ENCODE data around the gene RASSF7.
"Not testable (repeated sequence)": the region's sequence is repeated elsewhere in the genome, so short reads cannot be mapped to it uniquely, and the experiment has no call there.

RASSF7 gene, protein sequence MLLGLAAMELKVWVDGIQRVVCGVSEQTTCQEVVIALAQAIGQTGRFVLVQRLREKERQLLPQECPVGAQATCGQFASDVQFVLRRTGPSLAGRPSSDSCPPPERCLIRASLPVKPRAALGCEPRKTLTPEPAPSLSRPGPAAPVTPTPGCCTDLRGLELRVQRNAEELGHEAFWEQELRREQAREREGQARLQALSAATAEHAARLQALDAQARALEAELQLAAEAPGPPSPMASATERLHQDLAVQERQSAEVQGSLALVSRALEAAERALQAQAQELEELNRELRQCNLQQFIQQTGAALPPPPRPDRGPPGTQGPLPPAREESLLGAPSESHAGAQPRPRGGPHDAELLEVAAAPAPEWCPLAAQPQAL

GRCh38 chr11:560305-561147 lies at the start of gene RASSF7, which contains the start of gene LMNTD2:
Gene RASSF7 (plus strand): TSS chr11:560970. CDS start chr11:561769, 799 bp downstream.
Gene LMNTD2 (minus strand): TSS chr11:560738. CDS start chr11:560716, 22 bp downstream.
- intact Hi-C loops (cut with DNase I): loop anchor here (10.0 kb wide), 1 partner anchor 134 kb away; the partner anchor contains the start of genes DEAF1 and TMEM80
- DNase-seq: peak; percentile 74 to 96 (median 91)

DNA sequence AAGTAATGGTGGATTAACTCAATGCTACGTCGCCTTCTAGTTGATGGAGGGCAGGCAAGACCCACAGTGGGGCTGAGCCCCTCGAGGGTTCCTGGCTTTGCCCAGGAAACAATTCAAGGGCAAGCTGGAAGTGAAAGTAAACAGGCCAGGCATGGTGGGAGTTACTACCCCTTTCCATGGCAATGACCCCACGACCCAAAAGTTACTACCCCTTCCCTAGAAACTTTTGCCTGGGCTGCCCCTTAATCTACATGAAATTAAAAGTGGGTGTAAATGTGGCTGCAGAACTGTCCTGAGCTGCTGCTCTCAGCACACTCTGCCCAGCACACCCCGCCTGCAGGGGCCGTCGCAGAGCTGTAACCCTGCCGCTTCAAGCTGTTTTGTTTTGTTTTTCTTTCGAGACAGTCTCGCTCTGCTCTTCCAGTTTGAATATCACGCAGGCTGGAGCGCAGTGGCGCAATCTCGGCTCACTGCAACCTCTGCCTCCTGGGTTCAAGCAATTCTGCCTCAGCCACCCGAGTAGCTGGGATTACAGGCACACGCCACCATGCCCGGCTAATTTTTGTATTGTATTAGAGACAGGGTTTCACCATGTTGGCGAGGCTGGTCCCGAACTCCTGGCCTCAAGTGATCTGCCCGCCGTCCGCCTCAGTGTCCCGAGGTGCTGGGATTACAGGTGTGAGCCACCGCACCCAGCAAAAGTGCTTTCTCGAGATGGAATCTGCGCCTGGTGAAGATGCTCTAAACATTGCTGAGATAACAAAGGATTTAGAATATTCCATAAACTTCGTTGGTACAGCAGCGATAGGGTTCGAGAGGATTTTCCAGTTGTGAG lies 47.8 kb upstream of the RASSF7 start:
- intact Hi-C loops (cut with DNase I): no loop called here

DNA sequence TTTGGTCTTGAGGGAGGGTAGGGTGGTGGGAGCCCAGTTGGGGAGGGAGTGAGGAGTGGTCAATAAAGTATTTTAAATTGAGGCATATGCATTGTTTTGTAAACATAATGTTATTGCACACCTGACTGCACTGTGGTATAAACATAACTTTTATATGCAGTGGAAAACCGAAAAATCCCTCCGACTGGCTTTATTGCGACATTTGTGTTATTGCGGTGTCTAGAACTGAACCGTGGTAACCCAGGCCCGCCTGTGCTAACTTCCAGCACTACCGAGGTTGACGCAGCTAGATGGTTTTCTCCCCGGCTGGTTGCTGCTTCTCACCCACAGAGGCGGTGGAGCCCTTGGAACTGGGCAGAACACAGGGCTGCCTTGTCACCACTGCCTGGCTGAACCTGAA lies 46.2 kb upstream of the RASSF7 start:
- intact Hi-C loops (cut with DNase I): no loop called here
- no peak for DNase-seq

More for the DNA sequence above, 47.8 kb upstream of the RASSF7 start:
- no peak for DNase-seq

DNA sequence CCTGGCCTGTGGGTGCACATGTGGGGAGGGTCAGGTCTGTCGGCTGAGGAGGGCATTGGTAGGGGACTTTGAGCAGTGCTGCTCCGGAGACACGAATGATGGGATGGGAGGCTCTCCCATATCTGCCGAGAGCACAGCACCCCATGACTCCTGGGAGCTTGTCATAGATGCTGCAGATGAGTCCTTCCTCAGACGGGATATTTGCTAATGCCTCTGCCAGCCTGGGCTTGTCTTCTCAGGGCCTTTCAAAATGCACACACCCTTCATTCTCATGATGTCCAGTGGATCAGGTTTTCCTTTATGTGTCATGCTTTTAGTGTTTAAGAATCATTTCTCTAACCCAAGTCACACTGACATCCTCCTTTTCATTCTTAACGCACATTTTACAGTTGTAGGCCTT lies 45.6 kb upstream of the RASSF7 start:
- intact Hi-C loops (cut with DNase I): no loop called here
- no peak for DNase-seq

- intact Hi-C loops (cut with DNase I): no loop called here
- DNase-seq: no peak
These were observed 44.4 kb upstream of the RASSF7 start for GRCh38 chr11:516400-516799.

- not testable (repeated sequence) for DNase-seq
These were observed 43.7 kb upstream of the RASSF7 start for GRCh38 chr11:516918-517685.

GRCh38 chr11:518463-519202 lies 42.1 kb upstream of the RASSF7 start:
- peak; percentile 34 to 94 (median 79) for DNase-seq
- intact Hi-C loops (cut with DNase I): no loop called here

More at GRCh38 chr11:516918-517685, 43.7 kb upstream of the RASSF7 start:
- intact Hi-C loops (cut with DNase I): not testable (repeated sequence)

DNA sequence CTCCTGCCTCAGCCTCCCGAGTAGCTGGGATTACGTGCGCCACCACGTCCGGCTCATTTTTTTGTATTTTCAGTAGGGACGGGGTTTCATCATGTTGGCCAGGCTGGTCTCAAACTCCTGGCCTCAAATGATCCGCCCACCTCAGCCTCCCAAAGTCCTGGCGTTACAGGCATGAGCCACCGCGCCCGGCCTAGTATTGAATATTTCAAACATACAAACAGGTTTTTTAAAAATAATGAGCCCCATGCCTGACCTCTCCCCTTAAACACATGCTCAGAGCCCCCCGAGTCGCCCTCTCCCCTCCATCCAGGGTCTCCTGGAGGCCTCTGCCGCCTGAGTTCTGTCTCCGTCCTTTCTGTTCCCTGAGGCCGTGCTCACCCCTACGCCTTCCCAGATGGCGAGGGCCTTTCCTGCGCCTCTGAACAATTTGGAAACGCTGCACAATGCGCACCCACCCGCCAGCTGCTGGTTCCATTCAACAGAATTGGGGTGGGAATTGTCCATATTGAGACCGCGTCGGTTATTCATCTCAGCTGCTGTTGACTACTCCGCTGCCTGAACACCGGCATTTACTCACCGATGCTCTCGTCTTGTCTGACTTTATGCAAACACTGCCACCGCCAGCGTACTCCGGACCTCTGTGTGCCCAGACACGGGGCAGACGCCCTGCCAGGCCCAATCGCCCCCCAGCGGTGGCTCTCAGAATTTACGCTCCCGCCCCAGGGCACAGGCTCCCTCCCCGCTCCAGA lies 40.2 kb upstream of the RASSF7 start:
- intact Hi-C loops (cut with DNase I): no loop called here
- no peak for DNase-seq

DNA sequence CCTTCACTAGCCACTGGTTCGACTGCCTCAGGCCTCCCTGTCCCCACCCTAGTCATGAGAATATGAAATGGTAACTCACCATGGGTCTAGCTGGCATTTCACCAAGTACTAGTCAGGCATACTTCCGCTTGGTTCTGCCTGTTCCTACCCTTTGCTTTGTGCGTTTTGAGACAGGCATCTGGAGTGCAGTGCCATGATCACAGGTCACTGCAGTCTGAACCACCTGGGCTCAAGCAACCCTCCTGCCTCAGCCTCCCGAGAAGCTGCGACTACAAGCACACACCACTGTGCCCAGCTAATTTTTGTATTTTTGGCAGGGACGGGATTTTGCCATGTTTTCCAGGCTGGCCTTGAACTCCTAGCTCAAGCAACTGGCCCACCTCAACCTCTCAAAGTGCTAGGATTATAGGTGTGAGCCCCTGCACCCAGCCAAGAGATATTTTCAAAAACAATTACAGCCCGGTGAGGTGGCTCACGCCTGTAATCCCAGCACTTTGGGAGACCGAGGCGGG lies 39.5 kb upstream of the RASSF7 start:
- intact Hi-C loops (cut with DNase I): no loop called here
- DNase-seq: no peak

DNA sequence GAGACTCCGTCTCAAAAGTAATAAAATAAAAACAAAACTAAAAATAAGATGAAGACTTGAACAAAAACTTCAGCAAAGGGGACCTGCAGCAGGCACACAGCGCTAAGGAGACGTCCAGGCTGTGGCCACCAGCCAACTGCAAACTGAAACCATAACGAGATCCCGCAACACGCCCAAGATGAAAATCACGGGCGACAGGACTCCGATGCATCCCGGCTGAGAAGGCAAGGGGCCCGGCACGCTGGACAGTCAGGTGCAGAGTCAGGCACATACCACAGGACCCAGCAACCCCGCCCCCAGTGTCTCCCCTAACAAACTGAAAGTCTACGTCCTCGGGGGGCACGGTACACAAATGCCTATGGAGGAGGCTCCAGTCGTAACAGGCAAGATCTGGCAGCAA lies 34.6 kb upstream of the RASSF7 start:
- no peak for DNase-seq

GRCh38 chr11:528166-528814 lies 32.5 kb upstream of the RASSF7 start:
- intact Hi-C loops (cut with DNase I): no loop called here
- DNase-seq: no peak

More for the DNA sequence above, 34.6 kb upstream of the RASSF7 start:
- intact Hi-C loops (cut with DNase I): no loop called here

DNA sequence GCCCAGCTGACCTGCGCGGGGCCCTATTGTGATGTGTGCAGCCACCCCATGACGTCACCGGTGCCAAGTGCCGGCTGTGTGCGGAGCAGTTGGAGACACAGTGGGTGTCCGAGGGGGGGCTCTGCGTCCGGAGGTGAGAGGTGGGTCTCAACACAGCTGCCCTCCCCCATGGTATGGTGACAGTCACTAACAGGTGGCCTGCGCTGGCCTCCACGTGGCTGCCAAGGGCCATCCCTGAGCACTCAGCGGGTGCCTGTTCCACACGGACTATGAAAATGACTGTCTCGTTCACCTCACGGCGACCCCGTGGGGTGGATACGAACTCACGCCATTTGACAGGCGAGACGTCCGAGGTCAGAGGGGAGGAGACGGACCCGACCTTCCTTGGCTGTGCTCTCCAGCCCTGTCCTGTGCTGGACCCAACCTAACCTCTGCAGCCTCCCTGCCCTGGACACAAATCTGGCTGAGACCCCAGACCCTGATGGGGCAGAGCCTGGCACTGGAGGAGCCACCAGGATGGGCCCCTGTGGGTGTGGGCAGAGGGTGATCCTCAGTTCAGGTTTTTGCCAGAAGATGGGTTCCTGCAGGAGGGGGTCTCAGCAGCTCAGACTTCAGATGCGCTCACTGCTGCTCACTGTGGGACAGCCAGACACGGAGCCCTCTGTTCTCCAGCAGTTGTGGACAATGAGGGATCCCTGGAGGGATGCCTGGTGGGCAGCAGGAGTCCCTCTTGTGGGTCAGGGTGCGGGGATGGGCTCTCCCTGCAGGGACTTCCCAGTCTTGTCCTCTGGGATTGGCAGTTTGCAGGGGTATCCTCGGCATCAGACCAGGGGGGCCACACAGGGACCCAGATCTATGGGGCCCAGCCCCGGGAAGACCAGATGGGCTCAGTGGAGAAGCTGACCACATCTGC lies 31.7 kb upstream of the RASSF7 start:
- intact Hi-C loops (cut with DNase I): no loop called here
- DNase-seq: peak in 1 of 42 donors; percentile 3

GRCh38 chr11:529728-530411 lies 30.9 kb upstream of the RASSF7 start:
- peak in 1 of 42 donors; percentile 2 for DNase-seq
- intact Hi-C loops (cut with DNase I): no loop called here

- intact Hi-C loops (cut with DNase I): no loop called here
These were observed 29.6 kb upstream of the RASSF7 start for GRCh38 chr11:530960-531831.

More at GRCh38 chr11:530960-531831, 29.6 kb upstream of the RASSF7 start:
- no peak for DNase-seq
